HG03432 (cell line): ENCODE data around the gene AKAP13.
A peak's percentile ranks its signal among the peaks of the same experiment; 100 is the strongest.
"Not testable (repeated sequence)": the region's sequence is repeated elsewhere in the genome, so short reads cannot be mapped to it uniquely, and the experiment has no call there.

Source experiments
- ATAC-seq: cut with Tn5 transposase; IDR thresholded peaks from one replicate; pipeline ENCODE4 v1.9.1; 2021; ENCODE audit warnings: mild to moderate bottlenecking, moderate library complexity; ENCODE audit not compliant: unreplicated experiment

Gene AKAP13

DNA sequence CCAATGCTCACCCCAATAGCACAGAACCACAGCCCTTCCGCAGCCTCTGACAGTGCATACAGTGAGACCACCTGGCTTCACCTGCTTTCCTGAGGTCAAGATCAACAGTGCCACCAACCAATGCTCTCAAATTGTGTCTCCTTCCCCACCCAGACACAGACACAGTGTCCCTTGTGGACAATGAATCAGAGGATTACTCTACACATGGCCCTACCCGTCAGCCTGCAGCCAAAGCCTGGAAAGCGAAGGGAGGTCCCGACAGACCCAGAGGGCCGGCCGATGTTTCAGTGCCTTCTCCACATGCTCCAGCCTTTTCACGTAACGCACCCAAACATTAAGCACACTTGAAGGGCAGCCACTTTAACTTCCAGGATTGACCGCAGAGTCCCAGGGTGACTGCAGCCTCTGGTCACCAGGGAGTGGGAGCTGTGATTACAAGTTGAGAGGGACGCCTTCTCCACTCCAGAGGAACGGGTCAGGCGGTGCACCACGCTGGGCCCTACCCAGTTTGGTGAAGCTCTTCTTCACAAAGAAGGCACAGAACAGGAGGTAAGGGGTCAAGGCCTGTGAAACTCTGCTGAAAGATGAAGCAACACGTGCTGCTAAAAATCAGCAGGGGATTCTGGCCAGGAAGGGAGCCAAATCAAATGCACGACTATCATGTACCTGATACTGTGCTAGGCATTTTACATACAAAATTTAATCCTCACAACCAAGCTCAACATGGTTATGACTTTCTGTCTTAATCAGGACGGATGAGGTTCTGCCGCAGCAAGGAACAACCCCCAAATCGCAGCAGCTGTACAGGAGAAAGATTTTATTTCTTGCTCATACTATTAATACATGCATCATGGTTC lies 397.1 kb downstream of the AKAP13 start:
- ATAC-seq, result no peak

DNA sequence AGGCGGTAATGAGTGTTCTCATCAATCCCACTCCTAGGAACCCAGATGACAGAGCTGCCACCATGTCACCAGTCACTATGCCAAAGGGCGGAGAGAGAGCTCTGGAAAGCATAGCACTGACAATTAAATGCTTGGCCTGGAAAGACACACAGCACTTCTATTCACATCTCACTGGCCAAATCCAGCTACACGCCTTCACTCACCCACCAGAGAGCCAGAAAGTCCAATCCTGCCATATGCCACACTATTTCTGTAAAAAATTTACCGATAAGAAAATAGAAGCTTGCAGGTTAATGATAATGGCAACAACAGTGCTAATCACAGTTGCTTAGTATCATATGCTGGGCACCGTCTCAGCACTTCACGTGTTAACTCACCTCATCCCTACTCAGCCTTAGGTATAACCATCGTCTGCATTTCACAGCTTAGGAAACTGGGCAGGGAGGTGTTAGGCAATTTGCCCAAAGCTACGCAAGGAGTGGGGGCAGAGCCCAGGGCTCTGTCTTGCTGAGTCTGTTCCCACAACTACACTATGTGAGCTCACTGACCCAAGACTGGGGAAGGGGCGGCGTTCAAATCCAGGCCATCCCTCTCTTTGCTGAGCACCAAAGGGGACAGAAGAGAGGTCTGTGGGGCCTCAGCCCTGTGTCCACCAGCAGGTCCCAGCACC lies 397.8 kb downstream of the AKAP13 start:
- ATAC-seq, result no peak

DNA sequence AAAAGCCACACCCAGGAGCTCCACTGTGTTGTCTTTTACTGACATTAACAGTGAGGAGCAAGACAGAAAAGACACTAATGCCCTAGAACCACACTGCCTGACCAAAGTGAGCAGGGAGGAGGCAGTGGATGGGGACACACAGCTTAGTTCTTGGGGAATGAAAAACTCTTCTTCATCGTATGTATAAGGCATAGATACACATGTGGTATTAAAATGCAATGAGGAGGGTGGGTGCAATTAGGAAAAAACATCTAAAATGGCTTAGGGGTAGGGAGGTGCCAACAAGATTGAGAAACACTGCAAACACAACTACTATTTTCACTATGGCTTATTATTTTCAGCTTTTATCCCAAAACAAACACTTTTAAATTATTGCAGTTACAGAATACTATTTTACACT lies 398.8 kb downstream of the AKAP13 start:
- ATAC-seq, result no peak

DNA sequence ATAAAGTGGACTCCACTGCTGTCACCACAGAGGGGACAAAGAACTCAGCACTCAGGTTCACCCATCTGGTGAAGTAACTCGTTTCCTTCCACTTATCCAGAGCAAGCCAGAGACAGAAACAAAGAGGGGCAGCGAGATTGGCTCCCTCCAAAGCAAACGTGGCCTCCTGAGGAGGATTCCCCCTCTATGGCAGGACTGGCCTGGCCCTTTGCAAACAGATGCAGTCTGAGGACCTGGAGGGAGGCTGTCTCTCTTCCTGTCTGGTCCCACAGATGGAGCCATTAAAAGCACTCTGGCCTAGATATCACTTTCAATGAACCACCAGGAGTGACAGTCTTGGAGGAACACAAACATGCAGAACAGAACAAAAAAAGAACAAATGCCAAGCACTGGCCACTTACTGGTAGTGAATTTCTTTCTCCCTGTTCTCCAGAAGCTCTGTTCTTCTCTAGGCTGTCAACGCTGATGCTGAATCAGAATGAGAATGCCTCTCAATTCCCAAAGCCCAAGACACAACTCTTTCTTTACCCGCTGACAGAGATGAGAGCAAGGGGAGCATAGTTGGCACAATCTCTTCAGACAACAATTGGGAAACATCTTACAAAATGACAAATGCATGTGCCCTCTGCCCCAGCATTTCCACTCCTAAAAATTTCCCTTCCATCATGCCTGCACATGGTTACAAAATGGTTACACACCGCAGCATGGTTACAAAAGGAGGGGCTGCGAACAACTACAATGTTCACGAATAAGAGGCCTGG lies 400.0 kb downstream of the AKAP13 start:
- no peak for ATAC-seq

DNA sequence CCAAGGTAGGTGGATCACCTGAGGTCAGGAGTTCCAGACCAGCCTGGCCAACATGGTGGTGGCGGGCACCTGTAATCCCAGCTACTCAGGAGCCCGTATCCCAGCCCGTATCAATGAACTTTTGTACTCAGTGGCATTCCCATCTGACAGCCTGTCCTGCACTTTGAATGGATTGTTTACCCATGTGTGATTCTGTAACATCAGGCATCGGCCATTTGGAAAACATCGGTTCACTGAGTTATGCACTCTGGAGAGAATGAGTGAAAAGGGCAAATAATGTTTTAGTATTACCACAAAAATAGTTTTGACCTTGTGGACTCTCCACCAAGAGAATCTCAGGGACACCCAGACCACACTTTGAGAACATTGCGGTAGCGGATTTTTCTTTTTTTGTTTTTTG lies 400.7 kb downstream of the AKAP13 start:
- no peak for ATAC-seq

DNA sequence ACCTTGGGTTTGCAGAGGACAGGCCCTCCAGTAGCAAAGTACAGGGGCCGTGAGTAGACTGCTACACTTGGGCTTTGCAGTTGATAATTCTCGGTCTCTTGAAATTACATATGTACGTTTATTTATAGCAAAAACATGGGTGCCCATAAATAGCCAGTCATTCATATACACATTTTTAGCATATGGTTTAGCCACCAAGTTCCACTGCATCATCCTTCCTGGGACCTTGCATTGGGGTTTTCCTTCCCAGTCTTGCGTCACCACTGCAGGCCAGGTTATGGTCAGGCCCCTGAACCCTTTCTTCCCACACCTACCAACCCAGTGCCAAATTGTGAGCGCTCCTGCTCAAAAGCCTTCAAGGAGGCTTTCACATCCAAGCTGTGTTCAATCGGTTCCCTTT lies 401.7 kb downstream of the AKAP13 start:
- ATAC-seq, result no peak

DNA sequence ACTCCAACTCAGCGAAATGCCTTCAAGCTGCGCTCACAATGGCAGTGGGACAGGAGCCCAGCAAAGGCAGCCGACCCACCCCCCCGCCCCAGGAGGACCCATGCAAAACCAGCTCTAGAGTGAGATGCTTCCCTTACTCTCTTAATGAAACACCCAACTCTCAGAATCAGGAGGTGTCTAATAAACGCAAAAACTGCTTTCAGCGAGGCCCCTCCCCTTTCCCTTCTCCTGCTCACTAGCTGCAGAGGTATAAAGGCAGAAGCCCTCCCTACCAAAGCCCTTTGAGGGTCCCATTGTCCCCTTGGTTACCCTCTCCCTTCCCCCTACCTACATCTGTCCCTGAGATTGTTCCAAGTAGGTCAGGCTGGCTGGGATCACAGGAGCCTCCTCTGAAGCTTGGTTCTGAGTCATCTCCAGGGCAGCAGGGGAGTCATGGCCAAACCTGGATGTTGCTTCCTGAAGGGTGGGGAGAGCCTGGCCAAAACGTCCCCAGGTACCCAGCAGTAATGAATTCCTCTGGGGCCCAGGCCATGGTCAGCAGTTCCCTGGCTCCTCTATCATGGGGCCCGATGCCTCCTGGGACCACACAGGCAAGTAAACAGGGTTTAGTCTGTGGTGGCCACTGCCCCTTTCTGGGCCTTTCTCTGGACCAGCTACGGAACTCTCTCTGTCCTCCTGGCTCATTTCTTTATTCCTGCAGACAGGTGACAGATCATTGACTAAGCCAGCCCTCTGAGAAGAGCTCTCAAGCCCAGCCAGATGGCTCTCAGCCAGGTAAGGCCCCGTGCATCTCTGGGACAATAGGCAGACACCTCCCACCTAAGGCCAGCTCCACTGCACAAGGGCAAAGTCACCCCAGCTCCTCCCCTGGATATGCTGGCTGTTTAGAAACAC lies 405.7 kb downstream of the AKAP13 start:
- ATAC-seq, result peak; percentile 31

DNA sequence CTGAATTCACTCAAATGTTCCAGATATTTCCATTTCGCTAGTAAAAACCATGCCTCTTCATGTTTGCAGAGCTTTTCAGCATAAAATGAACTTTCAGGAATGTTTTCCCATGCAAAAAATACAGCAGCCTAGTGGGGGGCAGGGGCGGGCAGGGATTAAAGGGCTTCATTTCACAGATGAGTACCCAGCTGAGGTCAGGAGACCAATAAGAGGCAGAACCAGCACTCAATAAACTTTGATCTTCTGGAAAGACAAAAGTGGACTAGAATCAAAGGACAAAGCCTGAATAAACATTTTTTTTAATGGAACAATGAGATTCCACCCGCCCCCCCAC lies 406.3 kb downstream of the AKAP13 start:
- no peak for ATAC-seq

DNA sequence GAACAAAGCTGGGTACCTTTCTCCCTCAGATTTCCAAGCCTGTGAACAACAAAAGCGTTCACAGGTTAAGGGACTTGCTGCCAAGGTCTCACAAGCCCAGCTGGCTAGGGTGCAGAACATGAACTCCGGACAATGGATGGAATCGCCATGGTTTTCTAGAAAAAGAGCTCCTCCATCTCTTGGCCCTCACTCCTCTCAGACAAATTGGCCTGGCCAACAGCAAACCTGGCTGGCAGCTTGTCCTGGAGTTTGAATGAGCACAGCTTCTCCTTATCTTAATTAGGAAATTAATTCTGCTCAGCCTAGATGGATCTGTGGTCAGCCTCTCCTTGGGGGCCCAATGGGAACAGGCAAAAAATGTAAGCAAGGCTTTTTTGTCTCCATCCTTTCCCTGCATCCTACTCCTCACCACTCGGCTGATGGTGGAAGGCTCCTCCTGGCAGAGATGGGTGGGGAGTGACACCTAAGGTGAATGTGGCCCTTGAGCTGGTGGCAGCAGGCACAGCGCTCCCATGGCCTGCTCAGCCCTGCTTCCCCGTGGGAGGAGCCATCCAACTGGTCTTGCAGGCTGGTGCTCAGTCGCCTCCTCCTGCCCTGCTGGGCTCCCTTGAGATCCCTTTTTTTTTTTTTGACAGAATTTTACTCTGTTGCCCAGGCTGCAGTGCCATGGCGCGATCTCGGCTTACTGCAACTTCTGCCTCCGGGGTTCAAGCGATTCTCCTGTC lies 408.5 kb downstream of the AKAP13 start:
- ATAC-seq, result no peak

DNA sequence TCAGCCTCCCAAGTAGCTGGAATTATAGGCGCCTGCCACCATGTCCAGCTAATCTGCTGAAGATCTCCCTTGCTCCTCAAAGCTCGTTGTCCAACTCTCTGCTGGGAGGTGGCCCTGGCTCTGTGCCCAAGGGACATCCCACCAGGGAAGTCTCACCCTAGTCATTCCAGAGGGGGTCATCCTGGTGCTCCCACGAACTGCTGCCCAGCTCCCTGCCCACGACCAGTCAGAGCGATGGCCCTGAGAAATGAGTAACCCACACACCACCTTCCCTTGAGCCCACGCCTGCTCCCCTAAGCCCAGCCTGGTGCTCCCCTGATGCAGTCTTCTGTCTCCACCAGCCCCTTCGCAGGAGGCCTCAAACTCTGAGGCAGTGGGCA lies 409.1 kb downstream of the AKAP13 start:
- ATAC-seq, result no peak

DNA sequence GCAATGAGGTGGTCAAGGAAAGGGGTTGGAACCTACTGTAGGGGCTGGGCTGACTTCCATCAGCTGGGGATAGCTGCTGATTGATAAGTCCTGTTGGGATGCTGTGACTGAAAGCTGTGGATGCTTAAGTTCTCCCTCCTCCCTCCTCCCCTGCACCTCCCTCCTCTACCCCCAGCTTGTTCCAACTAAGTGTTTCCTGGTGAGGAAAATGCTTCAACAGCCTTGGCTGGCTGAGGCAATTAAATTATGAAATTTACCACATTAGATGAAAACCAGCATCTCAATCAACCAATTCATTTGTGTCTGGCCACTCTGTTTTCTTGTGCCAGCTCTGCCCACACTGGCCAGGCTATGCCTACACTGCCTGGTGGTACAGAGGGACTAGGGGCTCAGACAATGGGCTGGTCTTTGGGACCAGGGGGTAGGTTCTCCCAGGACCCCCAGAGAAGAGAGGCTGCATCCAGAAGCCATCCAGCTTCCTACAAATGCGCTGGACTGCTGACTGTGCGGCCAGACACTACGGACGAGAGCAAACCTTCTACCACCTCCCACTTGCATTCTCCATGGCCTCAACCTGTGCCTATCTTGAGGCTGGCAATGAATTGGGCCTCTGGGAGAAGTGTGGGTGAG lies 411.8 kb downstream of the AKAP13 start:
- no peak for ATAC-seq

DNA sequence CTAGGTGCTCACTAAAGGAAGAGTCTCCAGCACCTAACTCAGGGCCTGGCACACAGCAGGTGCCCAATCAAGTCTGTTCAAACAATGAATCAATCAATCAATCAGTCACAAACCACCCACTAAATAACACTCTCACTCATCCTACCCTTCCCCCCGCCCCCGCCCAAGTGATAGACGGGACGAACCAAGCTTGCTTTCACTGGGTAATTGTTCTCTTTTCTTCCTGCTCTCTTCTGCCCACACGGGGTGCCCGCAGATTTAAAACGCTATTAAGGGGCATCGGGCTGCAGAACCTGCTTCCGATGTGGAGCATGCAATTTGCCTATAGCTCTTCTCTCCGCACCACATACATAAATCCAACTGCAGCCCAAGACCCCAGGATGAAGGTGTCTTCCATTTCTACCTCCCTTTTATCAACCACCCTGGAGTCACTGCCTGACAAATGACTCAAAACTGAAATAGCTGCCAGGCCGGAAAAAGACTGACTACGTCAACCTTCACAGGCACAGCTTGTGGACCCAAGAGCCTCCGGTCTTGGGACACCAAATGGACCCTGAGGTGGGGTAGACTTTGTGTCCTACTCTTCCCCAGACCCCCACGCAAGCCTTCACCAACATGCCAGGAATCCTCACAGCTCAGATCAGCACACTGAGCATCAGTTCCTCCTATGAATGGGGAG lies 412.6 kb downstream of the AKAP13 start:
- ATAC-seq, result no peak

DNA sequence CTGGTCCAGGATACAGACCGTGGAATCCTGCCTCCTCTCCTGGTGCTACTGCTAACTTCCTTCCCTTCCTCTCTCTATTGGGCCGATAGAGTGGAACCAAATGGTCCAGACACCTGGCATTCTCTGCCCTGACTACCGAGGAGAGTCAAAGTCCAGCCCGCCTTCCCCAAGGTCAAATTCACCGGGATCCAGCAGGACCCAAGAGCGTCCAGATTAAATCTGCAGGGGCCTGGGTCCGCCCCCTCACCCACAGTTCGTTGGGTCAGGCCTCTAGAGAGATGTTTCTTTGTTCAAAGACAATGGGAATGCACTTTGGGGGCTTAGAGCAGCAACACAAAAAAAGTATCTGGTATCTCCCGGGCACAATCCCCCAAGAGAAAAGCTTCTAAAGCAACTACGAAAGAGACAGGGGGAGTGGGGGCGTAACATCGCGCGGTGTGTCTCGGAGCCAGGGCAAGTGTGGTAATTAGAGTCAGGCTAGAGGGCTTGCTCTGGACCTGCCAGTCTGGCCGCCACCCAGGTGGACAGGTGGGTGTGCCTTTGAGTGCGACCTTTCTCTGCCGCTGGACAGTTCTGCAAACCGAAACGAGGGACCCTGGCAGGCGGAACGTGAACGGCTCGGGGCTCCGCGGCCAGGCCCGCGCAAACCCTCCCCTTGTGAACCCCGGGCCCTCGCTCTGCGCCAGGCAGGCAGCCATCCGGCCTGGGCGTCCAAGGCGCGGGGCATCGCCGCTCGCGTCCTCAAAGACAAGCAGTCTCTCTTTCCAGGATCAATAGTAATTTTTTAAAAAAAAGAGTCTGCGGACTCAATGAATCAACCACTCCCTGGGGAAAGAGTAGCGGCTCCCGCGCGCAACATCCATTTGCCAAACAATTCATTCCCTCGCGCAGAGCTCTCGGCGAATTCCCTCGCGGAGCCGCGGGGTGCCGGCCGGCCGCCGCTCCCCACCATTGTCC lies 413.5 kb downstream of the AKAP13 start:
- ATAC-seq, result peak; percentile 50

DNA sequence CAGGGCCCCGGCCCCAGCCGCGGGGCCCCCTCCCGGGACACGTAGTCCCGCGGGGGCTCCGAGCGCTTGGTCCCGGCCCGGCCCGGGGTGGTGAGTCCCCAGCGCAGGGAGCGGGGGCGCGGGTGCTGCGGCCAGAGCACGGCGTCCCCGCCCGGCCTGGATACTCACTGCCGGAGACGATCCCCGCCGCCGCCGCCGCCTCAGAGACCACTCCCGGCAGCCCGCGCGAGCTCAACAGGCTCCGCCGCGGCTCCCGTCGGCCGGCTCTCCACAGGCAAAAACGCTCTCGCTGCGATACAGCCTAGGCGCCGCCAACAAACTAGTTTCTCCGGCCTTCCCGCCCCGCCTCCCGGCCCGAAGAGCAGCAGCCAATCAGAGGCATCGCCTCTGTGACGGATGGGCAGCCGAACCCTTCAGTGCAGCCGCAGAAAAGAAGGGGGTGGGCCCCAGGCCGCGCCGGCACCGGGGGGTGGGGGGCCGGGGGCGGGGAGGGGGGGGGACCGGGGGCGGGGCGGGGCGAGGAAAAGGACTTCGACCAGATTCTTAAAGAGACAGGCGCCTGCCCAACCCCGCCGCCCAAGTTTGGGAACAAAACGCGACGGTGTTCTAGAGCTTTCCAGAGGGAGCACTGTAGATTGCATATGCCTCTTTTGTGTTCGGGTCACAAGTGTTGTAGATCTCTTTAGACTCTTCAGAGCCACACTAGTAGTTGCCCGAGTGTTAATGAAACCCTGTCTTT lies 414.4 kb downstream of the AKAP13 start, which contains the start of gene KLHL25:
KLHL25 (minus strand) TSS at position 328 of the 739 bp plus-strand sequence. CDS start 25,115 bp downstream, outside the sequence.
- peak; percentile 99 for ATAC-seq

DNA sequence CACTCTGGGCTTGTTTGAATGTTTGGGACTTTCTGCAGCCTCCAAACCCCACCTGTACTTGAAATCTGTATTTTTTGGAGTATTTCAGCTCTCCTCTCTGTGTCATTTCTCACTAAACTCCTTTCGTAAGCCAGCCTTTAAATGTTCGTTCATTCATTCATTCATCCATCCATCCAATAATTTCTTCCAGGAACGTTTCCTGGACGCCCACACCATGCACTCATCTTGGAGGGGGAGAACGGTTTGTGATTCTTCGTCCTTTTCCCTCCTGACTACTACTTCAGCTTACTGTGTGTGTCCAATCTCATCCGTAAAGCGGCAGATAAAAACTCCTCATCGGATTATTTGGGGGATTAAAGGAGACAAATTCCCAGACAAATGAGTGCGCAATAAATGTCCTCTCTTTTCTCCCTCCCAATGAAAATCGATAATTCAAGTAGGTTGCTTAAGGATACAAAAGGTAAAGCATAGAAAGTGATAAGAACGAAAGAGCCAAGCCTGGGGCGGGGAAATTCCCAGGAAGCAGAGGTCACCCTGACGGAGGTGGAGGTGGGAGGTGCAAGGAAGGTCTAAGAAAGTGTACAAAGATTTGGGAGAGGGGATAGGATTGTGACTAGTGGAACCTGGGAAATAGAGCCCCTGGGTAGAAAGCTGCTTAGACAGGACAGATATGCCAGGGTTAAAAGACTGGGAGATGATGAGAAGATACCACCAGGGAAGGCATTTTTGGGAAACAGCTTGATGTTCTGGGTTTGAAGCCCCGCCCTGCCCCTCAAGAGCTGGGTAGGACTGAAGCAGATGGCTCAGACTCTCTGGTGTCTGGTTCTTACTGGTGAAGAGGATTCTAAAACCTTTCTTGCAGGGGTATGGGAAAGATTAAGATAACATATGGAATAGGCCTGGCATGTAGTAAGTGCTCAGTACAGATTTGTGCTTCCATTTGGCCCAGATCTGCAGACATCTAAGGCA lies 415.2 kb downstream of the AKAP13 start:
- ATAC-seq, result no peak

DNA sequence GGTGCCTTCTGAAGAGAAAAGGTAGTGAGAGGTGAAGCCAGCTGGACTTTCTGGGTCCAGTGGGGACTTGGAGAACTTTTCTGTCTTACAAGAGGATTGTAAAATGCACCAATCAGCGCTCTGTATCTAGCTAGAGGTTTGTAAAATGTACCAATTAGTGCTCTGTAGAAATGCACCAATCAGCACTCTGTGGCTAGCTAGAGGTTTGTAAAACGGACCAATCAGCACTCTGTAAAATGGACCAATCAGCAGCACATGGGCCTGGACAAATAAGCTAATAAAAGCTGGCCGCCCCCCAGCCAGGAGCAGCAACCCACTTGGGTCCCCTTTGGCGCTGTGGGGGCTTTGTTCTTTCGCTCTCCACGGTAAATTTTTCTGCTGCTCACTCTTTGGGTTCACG lies 416.0 kb downstream of the AKAP13 start:
- ATAC-seq, result not testable (repeated sequence)
